HPDE6-E6E7 (cell line): Measurements from ENCODE around the gene ERO1B.
"Not testable (repeated sequence)": the region's sequence is repeated elsewhere in the genome, so short reads cannot be mapped to it uniquely, and the experiment has no call there.

Experiments used
- DNase-seq: peaks from one replicate; pipeline ENCODE4 v3.0.0; 2011; ENCODE audit warnings: missing footprints; ENCODE audit errors: extremely low spot score

Gene ERO1B

DNA sequence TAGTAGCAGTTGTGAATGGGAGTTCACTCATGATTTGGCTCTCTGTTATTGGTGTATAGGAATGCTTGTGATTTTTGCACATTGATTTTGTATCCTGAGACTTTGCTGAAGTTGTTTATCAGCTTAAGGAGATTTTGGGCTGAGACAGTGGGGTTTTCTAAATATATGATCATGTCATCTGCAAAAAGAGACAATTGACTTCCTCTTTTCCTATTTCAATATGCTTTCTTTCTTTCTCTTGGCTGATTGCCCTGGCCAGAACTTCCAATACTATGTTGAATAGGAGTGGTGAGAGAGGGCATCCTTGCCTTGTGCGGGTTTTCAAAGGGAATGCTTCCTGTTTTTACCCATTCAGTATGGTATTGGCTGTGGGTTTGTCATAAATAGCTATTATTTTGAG, 93.7 kb downstream of the ERO1B start:
- not testable (repeated sequence) for DNase-seq

DNA sequence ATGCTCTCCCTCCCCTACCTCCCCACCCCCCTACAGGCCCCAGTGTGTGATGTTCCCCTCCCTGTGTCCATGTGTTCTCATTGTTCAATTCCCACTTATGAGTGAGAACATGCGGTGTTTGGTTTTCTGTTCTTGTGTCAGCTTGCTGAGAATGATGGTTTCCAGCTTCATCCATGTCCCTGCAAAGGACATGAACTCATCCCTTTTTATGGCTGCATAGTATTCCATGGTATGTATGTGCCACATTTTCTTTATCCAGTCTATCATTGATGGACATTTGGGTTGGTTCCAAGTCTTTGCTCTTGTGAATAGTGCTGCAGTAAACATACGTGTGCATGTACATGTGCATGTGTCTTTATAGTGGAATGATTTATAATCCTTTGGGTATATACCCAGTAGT, 95.3 kb downstream of the ERO1B start:
- not testable (repeated sequence) for DNase-seq

DNA sequence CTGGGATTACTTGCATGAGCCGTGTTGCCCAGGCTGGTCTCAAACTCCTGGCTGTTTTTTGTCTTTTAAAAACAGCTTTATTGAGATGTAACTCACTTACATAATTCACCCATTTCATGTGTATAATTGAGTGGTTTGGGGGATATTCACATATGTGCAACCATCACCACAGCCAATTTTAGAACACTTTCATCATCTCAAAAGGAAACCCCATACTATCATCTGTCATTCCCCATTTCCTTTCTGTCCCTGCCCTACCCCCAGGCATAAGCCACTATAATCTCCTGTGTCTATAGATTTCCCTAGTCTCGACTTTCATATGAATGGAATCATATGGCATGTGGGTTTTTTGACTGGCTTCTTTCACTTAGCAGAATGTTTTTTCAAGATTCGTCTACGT, 96.1 kb downstream of the ERO1B start:
- no peak for DNase-seq

DNA sequence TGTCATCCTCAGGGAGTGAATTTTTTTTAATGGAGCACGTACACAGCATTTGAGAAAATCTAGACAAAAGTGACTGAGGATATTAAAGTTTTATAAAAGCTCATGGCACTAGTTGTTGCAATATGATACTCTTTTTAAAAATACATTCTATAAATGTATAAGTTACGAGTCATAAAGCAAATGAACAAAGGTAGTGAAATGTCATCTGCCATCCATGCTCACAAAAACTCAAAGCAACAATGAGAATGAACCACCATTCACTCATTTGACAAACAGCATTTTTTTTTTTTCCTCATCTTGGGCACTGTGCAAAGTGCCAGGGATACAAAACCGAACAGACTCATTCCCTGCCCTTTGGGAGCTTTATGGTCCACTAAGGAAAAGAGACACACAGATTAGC, 100.7 kb downstream of the ERO1B start:
- DNase-seq: no peak

DNA sequence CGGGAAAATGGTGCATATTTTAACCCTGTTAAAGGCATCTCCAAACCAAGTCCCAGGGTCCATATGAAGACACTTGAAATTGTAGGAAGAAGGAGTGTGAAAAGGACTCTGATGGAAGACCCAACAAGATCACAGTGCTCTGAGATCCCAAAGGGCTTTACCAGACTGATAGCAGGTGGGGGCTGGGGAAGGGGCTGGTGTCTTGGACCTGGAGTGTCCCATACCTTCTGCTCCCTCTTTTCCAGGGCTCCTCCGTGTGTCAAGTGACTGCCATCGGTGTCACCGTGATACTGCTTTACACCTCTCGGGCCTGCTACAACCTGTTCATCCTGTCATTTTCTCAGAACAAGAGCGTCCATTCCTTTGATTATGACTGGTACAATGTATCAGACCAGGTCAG, 102.1 kb downstream of the ERO1B start:
- DNase-seq: no peak

DNA sequence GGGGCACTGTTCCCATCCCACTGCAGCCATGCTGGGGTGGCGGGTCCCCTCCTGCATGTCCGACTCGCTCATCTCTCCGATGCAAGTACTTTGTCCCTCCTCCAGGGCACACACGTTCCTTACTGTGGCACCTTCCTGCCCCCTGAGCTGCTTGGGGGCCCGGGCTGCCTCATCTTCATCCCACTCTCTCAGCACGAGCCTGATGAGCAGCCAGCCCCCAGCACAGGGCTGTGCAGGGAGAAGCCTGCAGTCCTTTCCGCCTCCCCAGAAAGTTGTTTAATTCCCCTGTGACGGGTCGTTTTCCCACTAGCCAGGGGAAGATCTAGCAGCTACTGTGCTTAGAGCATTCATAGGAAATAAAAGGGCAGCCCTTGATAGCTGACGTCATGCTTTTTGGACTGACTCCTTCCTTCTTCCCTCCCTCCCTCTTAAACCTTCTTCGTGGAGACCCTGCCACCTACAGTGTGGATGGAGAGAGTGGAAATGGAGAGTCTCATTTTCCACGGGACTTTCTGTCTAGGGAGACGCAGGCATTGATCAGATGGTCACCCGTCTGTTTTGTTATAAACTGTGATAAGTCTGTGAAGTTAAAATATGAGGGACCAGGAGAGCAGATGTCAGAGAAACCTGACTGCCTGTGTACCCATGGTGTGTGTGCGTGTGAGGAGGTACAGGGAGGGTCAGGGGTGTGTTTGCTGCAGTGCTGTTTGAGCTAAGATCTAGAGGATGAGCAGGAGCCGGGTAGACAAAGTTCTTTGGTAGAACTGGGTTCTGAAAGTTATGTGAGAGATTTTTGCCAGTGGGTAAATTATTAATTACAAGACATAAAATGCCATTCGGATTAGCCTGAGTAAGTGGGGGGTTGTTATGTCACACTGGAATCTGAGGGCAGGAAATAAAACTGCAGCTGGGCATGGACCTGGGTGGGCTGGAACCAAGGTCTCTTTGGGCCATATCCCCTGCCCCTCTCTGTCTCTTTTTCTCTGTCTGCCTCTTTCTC, 105.1 kb downstream of the ERO1B start:
- no peak for DNase-seq

DNA sequence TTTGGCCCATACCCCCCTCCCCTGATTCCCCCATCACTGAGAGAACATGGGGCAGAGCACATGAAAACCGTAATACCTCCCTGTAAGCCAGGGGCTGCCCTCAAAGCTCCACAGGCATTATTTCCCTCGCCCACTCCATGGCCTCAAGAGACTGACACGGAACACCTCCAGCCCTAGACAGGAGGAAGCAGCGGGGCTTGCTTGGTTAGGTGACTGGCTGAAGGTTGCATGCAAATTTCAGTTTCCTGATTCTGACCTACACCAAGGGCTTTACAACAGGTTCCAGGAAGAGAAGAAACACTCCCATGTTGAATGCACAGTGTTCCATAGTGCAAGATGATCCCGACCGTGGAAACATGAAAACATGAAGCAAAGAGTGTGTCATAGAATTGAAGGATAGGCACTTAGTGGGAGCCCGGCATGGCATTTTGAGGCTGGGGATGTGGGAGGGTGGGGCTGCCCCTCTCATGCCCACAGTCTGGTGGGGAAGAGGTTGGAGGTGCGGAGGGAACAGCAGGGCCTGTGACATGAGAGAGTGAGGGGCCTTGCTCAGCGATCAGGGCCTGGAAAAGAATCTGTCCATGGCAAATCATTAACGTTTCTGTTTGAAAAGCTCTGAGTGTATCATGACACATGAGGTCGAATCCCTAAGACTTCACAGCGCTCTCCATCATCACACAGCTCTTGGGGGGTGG, 106.0 kb downstream of the ERO1B start:
- no peak for DNase-seq

DNA sequence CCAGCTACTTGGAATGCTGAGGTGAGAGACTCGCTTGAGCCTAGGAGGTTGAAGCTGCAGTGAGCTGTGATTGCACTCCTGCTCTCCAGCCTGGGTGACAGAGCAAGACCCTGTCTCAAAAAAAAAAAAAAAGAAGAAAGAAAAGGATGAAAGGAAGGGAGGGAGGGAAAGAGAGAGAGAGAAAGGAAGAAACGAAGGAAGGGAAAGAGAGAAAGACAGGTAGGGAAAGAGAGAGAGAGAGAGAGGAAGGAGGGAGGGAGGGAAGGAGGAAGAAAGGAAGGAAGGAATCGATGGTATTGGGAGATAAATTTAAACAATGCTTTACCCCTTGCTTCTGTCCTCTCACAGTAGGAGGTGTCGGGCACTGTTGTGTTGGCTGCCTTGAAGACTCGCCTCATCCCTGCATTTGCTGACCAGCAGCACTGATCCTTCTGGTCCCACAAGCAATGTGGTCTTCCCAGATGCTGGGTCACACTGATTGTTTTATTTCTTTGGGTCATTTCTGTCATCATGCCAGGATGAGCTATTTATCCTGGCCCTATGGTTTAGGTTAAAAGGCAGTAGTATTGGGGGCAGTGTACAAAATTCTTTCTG, 108.5 kb downstream of the ERO1B start:
- DNase-seq: no peak

DNA sequence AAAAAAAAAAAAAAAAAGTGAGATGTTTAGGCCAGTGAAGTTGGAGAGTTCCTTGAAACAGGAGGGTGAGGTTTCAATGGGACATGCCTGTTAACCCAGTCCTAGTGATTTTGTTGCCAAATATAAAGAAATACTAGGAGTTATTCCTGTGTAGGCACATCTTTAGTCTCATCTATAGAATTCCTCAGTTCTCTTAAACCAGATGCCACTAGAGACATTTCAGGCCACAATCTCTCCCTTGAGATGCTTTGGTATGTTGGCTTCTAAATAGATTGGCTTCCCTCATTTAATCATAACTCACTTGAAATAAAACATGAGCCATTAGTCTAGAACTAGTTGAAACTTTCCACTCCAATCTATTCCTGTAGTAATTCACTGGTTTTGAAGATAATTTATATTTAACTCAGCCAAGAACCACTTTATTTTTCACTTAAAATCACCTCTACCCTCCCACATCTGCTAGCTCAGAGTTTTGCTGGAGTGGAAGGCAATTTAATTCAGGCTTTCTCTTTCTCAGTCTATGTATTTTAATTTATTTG, 109.6 kb downstream of the ERO1B start:
- DNase-seq: no peak

DNA sequence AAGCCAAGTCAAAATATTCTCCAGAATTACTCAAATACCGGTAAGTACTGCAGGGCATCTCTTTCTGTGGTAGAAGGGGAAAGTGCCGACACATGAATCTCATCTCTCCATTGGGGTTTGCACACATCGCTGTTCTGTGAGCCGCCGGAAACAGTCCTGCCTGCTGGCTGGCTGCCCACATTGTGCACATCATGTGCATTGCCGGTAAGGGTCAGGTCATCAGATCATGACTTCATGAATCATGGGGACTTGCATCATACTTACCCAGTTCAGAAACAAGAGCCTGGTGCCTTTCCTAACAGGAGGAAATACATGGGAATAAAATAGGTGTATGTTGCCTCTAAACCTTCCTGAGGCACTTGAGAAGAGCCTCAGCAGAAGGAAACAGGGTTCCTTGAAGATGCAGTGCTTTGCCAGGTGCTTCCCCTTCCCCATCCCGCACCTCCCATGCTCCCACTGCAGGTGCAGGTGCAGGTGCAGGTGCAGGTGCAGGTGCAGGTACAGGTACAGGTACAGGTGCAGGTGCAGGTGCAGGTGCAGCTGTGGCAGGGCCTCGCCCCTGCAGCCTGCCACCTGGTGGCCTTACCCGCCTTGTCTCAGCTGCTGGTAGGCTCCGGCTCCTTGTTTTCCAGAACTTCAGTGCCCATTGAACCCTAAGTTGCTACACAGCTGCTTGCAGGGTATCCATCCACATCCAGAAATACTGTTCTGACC, 112.9 kb downstream of the ERO1B start:
- DNase-seq: peak; percentile 35

DNA sequence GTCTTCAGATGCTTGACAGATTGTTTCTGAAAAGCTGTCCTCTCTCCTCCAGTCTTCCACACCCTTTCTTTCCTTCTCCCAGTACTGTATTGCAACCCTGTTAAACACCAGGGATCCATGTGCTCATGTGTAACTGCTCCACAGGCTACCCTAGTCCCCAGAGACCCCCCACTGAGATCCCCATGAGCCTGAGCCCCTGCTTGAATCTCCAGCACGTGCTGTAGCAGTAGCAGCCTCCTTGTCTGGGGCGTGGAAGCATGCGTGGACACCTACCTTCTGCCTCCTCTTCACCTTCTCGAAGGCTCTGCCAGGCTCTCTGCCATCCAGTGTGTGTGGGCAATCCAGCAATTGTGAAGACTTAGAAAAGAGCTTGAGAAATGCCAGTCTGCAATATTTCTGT, 114.2 kb downstream of the ERO1B start:
- DNase-seq: no peak

DNA sequence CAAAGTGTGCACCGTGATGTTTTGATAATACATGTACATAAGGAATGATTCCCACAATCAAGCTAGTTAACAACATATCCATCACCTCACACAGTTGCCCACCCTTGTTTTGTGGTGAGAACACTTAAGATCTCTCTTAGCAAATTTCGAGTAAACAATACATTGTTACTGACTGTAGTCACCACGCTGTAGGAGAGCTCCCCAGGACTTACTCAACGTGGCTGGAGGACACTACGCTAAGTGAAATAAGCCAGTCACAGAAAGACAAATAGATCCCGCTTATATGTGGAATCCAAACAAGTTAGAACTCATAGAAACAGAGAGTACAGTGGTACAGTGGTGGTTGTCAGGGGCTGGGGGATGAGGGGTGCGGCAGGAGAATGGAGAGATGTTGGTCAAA, 114.6 kb downstream of the ERO1B start:
- no peak for DNase-seq

DNA sequence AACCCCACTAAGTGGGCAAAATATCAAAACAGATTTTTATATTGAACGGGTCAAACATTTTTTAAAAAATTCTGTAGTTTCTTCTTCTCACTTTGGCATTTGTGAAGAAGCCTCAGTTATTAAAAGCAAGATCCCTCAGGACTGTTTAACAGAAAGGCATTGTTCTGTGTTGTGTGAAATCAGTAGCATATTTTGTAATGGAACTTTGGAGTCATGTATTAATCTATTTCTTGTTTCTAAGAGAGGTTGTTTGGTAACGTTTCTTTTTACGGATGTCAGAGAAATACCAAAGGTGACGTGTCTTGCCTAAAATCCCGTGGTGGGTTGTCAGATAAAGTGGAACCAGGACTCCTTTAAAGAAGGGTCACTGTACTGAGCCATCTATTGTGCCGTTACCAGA, 115.7 kb downstream of the ERO1B start:
- no peak for DNase-seq
